ENCODE data around the gene ZBTB6. TPM values are rescaled to one million over a fixed set of nuclear protein-coding genes. Genes with fewer than 3 reads are reported as not detected.

The ZBTB6 gene, protein sequence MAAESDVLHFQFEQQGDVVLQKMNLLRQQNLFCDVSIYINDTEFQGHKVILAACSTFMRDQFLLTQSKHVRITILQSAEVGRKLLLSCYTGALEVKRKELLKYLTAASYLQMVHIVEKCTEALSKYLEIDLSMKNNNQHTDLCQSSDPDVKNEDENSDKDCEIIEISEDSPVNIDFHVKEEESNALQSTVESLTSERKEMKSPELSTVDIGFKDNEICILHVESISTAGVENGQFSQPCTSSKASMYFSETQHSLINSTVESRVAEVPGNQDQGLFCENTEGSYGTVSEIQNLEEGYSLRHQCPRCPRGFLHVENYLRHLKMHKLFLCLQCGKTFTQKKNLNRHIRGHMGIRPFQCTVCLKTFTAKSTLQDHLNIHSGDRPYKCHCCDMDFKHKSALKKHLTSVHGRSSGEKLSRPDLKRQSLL
- total RNA-seq: 1 to 10 TPM; 6.3 to 7.2 (median 6.5) TPM

DNA sequence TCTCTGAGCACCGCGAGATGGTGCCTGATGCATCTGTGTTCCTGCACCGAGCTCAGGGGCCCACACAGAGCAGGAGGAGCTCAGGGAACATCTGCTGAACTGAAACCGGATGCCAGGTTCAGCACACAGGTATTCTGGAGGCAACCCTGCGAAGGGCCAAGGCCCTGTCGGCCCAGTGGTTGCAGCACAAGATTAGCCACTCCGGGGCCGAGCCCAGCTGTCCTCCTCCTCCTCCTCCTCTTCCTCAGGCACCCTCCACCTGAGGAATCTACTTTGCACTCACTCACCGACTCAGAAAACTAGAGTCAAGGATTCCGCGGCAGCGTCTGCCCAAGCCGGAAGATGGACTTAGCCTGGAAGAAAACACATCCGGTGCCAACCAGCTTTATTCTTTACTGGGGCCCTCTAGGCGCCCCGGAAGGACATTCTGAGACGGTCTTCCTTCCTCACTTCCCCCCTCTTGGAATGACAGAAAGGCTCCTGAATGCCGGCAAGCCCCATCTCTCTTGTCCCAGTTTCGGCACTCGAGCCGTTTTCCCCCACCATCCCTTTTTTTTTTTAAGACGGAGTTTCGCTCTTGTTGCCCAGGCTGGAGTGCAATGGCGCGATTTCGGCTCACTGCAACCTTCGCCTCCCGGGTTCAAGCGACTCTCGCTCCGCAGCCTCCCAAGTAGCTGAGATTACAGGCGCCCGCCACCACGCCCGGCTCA is at the start of gene ZBTB6:
Gene ZBTB6, minus strand, starts transcription at position 360 of the 710 bp plus-strand sequence. CDS start 1,251 bp downstream, outside the sequence.
- H3K4me1 Mint-ChIP-seq (ENCODE audit: low read depth): peaks cover 26% of the 10 kb centered on the region
- H3K27me3 Mint-ChIP-seq (ENCODE audit: low read depth): no peaks in the 10 kb centered on the region
- H3K4me3 Mint-ChIP-seq: peak within 1 kb of the TSS; percentile 100
- H3K9me3 Mint-ChIP-seq: no peaks in the 10 kb centered on the region
- DNase-seq (peak; percentile 53), ATAC-seq (peak; percentile 97 to 98)
- peaks cover 22% of the 10 kb centered on the region for H3K36me3 Mint-ChIP-seq (ENCODE audit: insufficient read depth)

DNA sequence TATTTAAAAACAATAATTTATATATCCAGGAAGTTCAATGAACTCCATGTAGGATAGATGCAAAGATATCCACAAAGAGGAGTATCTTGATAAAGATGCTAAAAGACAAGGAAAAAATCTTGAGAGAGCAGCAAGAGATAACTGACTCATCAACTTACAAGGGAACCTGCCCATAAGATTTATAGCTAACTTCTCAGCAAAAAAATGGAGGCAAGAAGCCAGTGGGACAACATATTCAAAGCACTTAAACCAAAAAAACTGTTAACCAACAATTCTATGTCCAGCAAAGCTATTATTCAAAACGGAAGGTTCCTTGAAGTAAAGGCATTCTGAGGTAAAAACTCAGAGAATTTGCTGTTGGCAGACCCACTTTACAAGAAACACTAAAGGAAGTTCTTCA is 48.0 kb upstream of the ZBTB6 start:
- ATAC-seq: no peak
- Mint-ChIP-seq H3K4me1 (ENCODE audit: low read depth) (no peaks in the 10 kb centered on the region), H3K27me3 (ENCODE audit: low read depth) (no peaks in the 10 kb centered on the region), H3K4me3 (no peak overlapping the region), H3K36me3 (ENCODE audit: insufficient read depth) (peaks cover 34% of the 10 kb centered on the region), H3K9me3 (peaks cover 6% of the 10 kb centered on the region)
- DNase-seq: no peak

DNA sequence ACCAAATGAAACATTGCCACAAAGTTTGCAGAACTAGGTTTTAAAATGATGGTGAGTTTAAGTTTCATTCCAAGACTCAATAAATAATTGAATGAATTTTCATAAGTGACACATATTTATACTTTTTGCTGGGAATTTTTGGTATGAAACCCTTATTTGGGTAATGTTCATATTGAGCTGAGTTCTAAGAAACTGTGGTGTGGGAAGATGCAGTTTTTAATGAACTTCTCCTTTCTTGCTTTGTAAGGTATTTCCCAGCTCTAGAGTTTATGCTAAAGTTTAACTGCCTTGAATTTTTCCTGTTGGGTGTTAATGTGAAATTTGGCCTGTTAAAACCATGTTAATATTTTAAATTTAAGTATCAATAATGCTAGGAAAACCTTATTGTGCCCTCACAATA is 42.8 kb upstream of the ZBTB6 start:
- H3K36me3 Mint-ChIP-seq (ENCODE audit: insufficient read depth): peaks cover 23% of the 10 kb centered on the region
- no peak overlapping the region for H3K4me3 Mint-ChIP-seq
- peaks cover 17% of the 10 kb centered on the region for H3K4me1 Mint-ChIP-seq (ENCODE audit: low read depth)
- H3K9me3 Mint-ChIP-seq: peaks cover 5% of the 10 kb centered on the region
- H3K27me3 Mint-ChIP-seq (ENCODE audit: low read depth): no peaks in the 10 kb centered on the region
- DNase-seq: no peak
- ATAC-seq: no peak

DNA sequence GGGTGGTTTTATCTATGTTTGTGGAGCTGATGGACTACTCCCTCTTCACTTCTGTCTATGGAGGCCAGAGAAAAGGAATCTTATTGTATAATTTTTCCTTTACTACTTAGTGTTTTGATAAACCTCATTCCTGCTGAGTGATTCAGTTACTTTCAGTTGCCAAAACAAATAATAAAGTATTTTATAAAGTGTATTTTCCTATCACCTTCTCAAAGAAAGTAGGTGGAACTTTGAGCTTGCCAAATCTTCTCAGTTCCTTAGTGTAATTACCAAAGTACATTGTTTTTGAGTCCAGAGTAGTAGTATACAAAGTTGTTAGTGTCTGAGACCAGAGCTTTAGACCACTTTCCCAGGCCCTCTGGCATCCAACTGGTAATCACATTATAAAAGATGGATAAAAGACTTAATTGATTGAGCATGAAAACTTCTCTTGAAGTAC is 41.1 kb upstream of the ZBTB6 start:
- H3K27me3 Mint-ChIP-seq (ENCODE audit: low read depth): no peaks in the 10 kb centered on the region
- peaks cover 27% of the 10 kb centered on the region for H3K4me1 Mint-ChIP-seq (ENCODE audit: low read depth)
- H3K9me3 Mint-ChIP-seq: no peaks in the 10 kb centered on the region
- H3K36me3 Mint-ChIP-seq (ENCODE audit: insufficient read depth): peaks cover 10% of the 10 kb centered on the region
- DNase-seq (no peak), ATAC-seq (no peak)
- H3K4me3 Mint-ChIP-seq: no peak overlapping the region

DNA sequence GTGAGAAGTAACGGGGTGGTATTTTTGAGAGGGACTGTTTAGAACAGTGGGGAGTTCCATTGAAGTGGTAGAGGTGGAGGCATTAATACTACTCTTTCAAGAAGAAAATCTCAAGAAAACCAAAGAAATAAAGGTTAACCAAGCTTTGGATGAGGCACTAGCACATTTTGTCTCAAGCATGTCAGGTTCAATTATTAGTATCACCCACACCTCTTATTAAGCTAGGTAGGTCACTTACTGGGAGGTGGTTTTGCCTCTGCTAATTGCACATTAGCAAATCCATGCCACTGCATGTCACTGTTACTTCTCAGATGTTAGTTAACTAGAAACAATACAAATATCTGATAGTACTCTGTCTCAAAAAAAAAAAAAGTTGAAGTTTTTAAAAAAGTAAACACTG is 37.9 kb upstream of the ZBTB6 start:
- no peaks in the 10 kb centered on the region for H3K27me3 Mint-ChIP-seq (ENCODE audit: low read depth)
- DNase-seq (no peak), ATAC-seq (no peak)
- peaks cover 48% of the 10 kb centered on the region for H3K4me1 Mint-ChIP-seq (ENCODE audit: low read depth)
- no peak overlapping the region for H3K4me3 Mint-ChIP-seq
- H3K36me3 Mint-ChIP-seq (ENCODE audit: insufficient read depth): peaks cover 10% of the 10 kb centered on the region
- no peaks in the 10 kb centered on the region for H3K9me3 Mint-ChIP-seq

DNA sequence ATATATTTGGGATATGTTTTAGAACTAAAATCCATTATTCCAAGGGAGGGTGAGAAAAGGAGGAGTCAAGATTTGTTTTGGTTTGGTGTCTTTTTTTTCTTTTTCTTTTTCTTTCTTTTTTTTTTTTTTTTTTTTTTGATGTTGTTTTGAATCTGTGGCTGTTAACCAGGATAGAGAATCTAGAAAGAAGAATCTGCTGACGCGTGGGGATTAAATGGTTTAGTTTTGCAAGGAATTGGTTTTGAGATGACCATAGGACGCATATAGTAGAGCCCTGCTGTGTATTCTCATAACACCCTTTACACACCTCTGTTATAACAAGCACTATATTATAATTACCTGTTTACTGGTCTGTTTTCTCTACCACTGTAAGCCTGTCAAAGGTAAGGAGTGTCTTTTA is 37.1 kb upstream of the ZBTB6 start:
- DNase-seq (no peak), ATAC-seq (no peak)
- Mint-ChIP-seq H3K36me3 (ENCODE audit: insufficient read depth) (peaks cover 10% of the 10 kb centered on the region), H3K4me1 (ENCODE audit: low read depth) (peaks cover 51% of the 10 kb centered on the region), H3K4me3 (no peak overlapping the region), H3K9me3 (no peaks in the 10 kb centered on the region), H3K27me3 (ENCODE audit: low read depth) (no peaks in the 10 kb centered on the region)

DNA sequence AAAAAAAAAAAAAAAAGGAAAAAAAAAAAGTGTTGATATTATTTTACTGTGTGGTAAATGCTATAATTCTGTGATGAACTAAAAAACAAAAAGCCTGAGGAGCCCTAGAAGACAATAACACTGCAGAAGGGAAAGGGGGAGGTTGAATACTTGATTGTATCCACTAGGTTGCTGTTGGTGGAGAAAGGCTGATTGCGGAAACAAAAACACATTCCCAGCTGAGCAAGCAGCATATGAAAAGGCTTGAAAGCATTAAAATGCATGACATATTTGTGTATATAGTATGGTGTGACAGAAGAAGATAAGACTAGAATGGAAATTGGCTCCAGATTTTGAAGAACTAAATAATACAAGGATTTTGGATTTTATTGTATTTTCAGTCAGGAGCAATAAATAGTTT is 36.6 kb upstream of the ZBTB6 start:
- Mint-ChIP-seq H3K27me3 (ENCODE audit: low read depth) (no peaks in the 10 kb centered on the region), H3K4me3 (no peak overlapping the region), H3K4me1 (ENCODE audit: low read depth) (peaks cover 46% of the 10 kb centered on the region), H3K9me3 (no peaks in the 10 kb centered on the region), H3K36me3 (ENCODE audit: insufficient read depth) (peaks cover 10% of the 10 kb centered on the region)
- ATAC-seq (no peak), DNase-seq (no peak)

DNA sequence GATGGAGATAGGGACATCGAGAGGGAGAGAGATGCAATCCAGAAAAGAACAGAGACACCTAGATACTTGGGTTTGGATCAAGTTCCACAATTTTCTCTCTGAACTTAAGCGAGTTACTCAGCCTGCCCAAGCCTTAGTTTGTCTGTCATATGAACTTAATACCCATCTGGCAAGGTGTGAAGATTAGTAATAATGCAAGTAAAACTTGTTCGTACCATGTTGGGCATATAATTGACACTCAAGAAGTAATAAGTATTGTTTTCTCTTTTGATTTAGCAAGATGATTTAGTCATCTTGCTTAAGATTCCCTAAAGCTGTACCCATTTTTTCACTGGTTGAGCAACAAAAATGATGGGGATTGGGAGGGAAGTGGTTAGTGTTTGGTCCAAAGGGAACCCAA is 35.2 kb upstream of the ZBTB6 start:
- no peak for DNase-seq
- ATAC-seq: peak; percentile 75 to 87
- Mint-ChIP-seq H3K9me3 (no peaks in the 10 kb centered on the region), H3K27me3 (ENCODE audit: low read depth) (no peaks in the 10 kb centered on the region), H3K36me3 (ENCODE audit: insufficient read depth) (peaks cover 10% of the 10 kb centered on the region), H3K4me1 (ENCODE audit: low read depth) (peaks cover 42% of the 10 kb centered on the region), H3K4me3 (peak overlapping the region; percentile 35)

DNA sequence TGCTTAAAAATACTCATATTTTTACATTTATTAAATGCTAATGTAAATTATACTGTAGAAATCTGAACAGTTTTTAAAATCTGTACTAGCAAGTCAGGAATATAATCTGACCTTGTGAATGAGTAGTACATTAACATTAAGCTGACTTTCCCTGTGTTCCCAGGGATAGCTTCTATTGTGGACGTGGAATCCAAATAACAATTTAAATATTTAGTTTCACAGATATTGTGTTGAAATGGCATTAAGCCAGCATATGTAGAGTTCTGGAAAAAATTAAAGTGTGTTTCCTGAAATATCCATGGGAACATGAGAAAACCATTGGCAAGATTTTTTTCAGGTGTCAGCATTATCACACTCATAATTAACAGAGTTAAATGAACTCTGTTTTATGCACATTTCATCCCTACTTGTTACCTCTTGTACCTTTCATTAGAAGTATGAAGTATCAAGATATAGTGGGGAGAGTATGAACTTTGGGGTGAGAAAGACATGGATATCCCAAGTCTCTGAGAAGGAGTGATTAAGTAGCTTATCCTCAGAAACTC is 33.4 kb upstream of the ZBTB6 start:
- Mint-ChIP-seq H3K4me3 (no peak overlapping the region), H3K9me3 (no peaks in the 10 kb centered on the region), H3K4me1 (ENCODE audit: low read depth) (peaks cover 50% of the 10 kb centered on the region), H3K27me3 (ENCODE audit: low read depth) (no peaks in the 10 kb centered on the region), H3K36me3 (ENCODE audit: insufficient read depth) (peaks cover 10% of the 10 kb centered on the region)
- ATAC-seq: no peak
- DNase-seq: no peak

DNA sequence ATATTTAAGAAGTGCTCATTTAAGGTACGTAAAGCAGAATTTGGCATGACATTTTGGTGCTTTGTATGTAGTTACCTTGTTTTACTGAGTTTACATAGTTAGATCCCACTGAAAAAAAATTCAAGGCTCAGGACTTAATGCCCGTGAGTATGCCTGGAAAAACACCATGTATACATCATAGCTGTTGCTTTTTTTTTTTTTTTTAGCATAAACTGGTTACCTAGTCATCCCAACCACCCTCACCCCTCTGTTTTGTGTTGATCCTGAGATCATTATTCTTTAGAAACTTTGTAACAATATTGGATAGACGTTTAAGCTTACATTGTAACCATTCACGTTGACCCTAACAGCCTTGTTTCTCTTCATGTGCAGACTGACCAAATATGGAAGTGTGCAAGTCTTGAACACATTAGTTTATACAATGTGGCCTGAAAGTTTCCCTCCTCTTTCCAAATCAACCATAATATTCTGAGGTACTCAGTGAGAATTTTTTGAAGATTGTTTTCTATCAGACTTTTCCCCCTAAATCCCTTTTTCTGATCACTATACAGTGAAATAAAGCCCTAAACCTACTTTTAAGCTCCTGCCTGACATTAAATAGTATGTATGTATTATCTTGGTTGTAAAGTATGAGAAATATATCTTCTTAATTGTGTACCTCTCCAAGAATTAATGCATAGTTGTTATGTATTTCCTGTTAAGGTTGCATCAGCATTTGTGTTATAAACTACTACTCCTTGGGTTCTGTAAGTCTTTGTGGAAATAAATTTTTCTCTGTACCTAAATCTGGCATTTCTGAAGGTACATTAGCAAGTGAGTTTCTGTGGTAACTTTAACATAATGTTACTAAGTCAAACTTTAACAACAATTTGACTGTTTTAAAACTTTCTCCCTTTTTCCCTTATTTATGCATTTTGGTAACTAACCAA is 32.1 kb upstream of the ZBTB6 start:
- Mint-ChIP-seq H3K4me3 (no peak overlapping the region), H3K36me3 (ENCODE audit: insufficient read depth) (peaks cover 8% of the 10 kb centered on the region), H3K27me3 (ENCODE audit: low read depth) (no peaks in the 10 kb centered on the region), H3K4me1 (ENCODE audit: low read depth) (peaks cover 51% of the 10 kb centered on the region), H3K9me3 (no peaks in the 10 kb centered on the region)
- ATAC-seq (no peak), DNase-seq (no peak)

DNA sequence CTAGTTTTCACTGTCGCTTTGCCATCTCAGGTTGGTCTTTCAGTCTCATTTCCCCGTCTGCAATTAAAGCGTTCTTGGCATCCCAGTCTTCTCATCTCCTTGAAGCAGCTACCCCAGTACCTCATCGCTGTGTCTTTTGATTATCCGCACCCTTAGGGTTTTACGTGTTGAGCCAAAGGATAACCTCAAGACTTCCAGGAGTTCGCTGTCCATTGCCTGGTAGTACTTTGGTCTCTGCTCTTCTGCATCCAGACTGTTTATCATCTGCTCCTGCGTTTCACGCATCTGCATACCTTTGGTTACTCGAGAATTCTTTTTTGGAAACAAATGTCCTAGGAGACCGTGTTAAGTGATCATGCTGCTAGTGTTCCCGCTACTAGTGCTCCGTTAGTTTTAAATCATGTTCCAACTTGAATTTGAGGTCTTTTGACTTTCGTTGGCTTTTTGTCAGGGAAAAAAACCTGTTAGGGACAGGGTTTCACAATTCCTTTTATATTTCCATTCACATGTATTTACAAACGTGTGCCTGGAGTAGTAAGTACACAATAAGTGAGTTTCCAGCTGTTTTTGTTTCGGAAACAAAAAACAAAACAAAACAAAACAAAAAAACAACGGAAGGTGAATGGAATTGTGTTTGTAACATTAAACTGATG is 28.6 kb upstream of the ZBTB6 start:
- H3K4me3 Mint-ChIP-seq: peak overlapping the region; percentile 89
- H3K36me3 Mint-ChIP-seq (ENCODE audit: insufficient read depth): peaks cover 4% of the 10 kb centered on the region
- no peaks in the 10 kb centered on the region for H3K27me3 Mint-ChIP-seq (ENCODE audit: low read depth)
- ATAC-seq (no peak), DNase-seq (no peak)
- peaks cover 26% of the 10 kb centered on the region for H3K4me1 Mint-ChIP-seq (ENCODE audit: low read depth)
- H3K9me3 Mint-ChIP-seq: no peaks in the 10 kb centered on the region

DNA sequence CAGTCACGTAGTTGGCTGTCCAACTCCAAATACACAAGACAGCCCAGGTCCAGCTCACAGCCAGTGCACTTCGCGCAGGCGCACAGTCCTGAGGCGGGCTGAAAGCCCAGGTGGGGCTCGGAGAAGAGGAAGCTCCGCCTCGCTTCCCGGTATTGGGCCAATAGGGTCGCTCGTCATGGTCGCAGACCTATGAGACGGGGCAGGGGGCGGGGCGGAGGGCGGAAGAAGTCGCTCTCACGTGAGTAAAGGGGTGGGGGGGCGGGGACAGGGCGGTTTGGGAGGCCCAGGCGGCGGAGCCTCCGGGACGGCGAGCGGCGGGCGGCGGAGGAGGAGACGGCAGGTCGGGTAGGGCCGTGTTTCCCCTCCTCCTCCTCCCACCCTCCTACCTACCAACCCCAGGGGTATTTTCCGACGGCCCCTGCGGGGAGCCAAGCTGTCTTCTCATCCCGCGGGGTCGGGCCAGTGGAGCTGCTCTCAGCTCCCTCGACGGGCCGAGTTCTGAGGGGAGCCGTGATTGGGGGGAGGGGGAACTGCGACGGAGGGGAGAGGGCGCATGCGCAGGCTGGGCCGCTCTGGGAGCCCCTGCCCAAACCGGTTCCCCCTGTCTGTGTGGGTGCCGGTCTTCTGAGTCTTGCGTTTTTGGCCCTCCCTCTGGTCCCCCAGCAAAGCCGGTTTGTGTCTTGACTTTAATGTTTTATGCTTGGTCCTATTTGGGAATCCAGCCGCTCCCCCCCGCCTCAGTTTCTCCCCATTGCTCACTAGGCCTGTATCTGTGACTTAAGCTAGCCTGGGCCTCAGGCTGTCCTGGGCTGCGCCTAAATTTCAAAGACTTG is 27.8 kb upstream of the ZBTB6 start, which contains the start of gene RABGAP1:
Gene RABGAP1, plus strand, starts transcription at position 272 of the 833 bp plus-strand sequence. CDS start 16,040 bp downstream, outside the sequence.
- Mint-ChIP-seq H3K4me1 (ENCODE audit: low read depth) (peaks cover 26% of the 10 kb centered on the region), H3K27me3 (ENCODE audit: low read depth) (no peaks in the 10 kb centered on the region), H3K36me3 (ENCODE audit: insufficient read depth) (peaks cover 6% of the 10 kb centered on the region), H3K4me3 (peak within 1 kb of the TSS; percentile 89), H3K9me3 (no peaks in the 10 kb centered on the region)
- ATAC-seq: peak; percentile 99
- DNase-seq: peak; percentile 98

DNA sequence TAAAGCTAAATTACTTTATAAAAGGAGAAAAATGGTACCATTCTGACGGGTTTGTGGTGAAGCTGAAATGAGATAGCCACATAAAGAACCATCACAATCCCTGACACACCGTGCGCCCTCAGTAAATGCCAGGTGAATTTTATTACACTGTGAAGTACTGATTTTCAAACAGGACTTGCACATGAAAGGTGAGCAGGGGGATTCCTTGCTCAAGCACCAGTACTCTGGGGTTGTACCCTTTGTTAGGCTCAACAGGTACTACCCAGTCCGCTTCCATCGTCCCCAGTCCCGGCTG is 27.3 kb upstream of the ZBTB6 start:
- H3K9me3 Mint-ChIP-seq: no peaks in the 10 kb centered on the region
- H3K36me3 Mint-ChIP-seq (ENCODE audit: insufficient read depth): peaks cover 6% of the 10 kb centered on the region
- peaks cover 22% of the 10 kb centered on the region for H3K4me1 Mint-ChIP-seq (ENCODE audit: low read depth)
- H3K27me3 Mint-ChIP-seq (ENCODE audit: low read depth): no peaks in the 10 kb centered on the region
- peak overlapping the region; percentile 89 for H3K4me3 Mint-ChIP-seq
- DNase-seq (no peak), ATAC-seq (no peak)
